ENCODE measurements around the gene PLEKHG5. TPM values are rescaled to one million over a fixed set of nuclear protein-coding genes. Genes with fewer than 3 reads are reported as not detected.

Gene PLEKHG5
- total RNA-seq, 1 donor from 2014 or later, result 34.9 TPM

GRCh38 chr1:6470132-6471085, 21.1 kb downstream of the PLEKHG5 start:
- no peak for TF ChIP-seq CTCF (IDR thresholded peaks at IDR 0.05)
- no peak overlapping the region for H3K4me3 Mint-ChIP-seq (ENCODE audit: unreplicated experiment)
- no peaks in the 10 kb centered on the region for H3K9me3 Mint-ChIP-seq (ENCODE audit: unreplicated experiment)
- peaks cover 18% of the 10 kb centered on the region for H3K36me3 Mint-ChIP-seq (ENCODE audit: unreplicated experiment)
- no peaks in the 10 kb centered on the region for H3K4me1 Mint-ChIP-seq (ENCODE audit: unreplicated experiment)
- H3K27me3 Mint-ChIP-seq (ENCODE audit: unreplicated experiment), result no peaks in the 10 kb centered on the region
- DNase-seq (ENCODE audit: extremely low spot score, unreplicated experiment), result no peak
- no peak overlapping the region for H3K27ac Mint-ChIP-seq (ENCODE audit: unreplicated experiment)

GRCh38 chr1:6468729-6469461, 22.6 kb downstream of the PLEKHG5 start:
- H3K9me3 Mint-ChIP-seq (ENCODE audit: unreplicated experiment), result no peaks in the 10 kb centered on the region
- TF ChIP-seq CTCF (IDR thresholded peaks at IDR 0.05), result no peak
- H3K27me3 Mint-ChIP-seq (ENCODE audit: unreplicated experiment), result no peaks in the 10 kb centered on the region
- H3K36me3 Mint-ChIP-seq (ENCODE audit: unreplicated experiment), result peaks cover 19% of the 10 kb centered on the region
- no peak overlapping the region for H3K4me3 Mint-ChIP-seq (ENCODE audit: unreplicated experiment)
- H3K4me1 Mint-ChIP-seq (ENCODE audit: unreplicated experiment), result no peaks in the 10 kb centered on the region
- H3K27ac Mint-ChIP-seq (ENCODE audit: unreplicated experiment), result no peak overlapping the region
- no peak for DNase-seq (ENCODE audit: extremely low spot score, unreplicated experiment)

GRCh38 chr1:6467744-6468688, 23.5 kb downstream of the PLEKHG5 start:
- Mint-ChIP-seq H3K27me3 (ENCODE audit: unreplicated experiment) (no peaks in the 10 kb centered on the region), H3K4me3 (ENCODE audit: unreplicated experiment) (no peak overlapping the region), H3K9me3 (ENCODE audit: unreplicated experiment) (no peaks in the 10 kb centered on the region), H3K4me1 (ENCODE audit: unreplicated experiment) (no peaks in the 10 kb centered on the region), H3K27ac (ENCODE audit: unreplicated experiment) (no peak overlapping the region), H3K36me3 (ENCODE audit: unreplicated experiment) (peaks cover 18% of the 10 kb centered on the region)
- no peak for DNase-seq (ENCODE audit: extremely low spot score, unreplicated experiment)
- no peak for TF ChIP-seq CTCF (IDR thresholded peaks at IDR 0.05)

- no peak overlapping the region for H3K27ac Mint-ChIP-seq (ENCODE audit: unreplicated experiment)
- no peak overlapping the region for H3K4me3 Mint-ChIP-seq (ENCODE audit: unreplicated experiment)
- H3K27me3 Mint-ChIP-seq (ENCODE audit: unreplicated experiment), result no peaks in the 10 kb centered on the region
- no peaks in the 10 kb centered on the region for H3K9me3 Mint-ChIP-seq (ENCODE audit: unreplicated experiment)
- no peak for DNase-seq (ENCODE audit: extremely low spot score, unreplicated experiment)
- TF ChIP-seq CTCF (IDR thresholded peaks at IDR 0.05), result no peak
- H3K36me3 Mint-ChIP-seq (ENCODE audit: unreplicated experiment), result peaks cover 17% of the 10 kb centered on the region
- no peaks in the 10 kb centered on the region for H3K4me1 Mint-ChIP-seq (ENCODE audit: unreplicated experiment)
These were observed 24.2 kb downstream of the PLEKHG5 start for GRCh38 chr1:6467224-6467623.
